Bronchial epithelial cell (primary cell): ENCODE measurements around the gene REM1. TPM values are rescaled to one million over a fixed set of nuclear protein-coding genes. Genes with fewer than 3 reads are reported as not detected.
"Not testable (repeated sequence)": the region's sequence is repeated elsewhere in the genome, so short reads cannot be mapped to it uniquely, and the experiment has no call there.

Source experiments
- DNase-seq: peaks from one replicate; pipeline ENCODE4 v3.0.0-alpha.2; 2010; ENCODE audit warnings: low read depth
- FAIRE-seq: peaks from 2 replicates; lab custom pipeline; 2011; peaks lifted over from hg19 to GRCh38; lab: Jason Lieb, UNC
- H3K27me3 ChIP-seq: 2 replicates; pipeline ENCODE4 v1.5.1; 2011; ENCODE audit warnings: low read length; ENCODE audit not compliant: control insufficient read depth, insufficient read depth
- H3K36me3 ChIP-seq: 2 replicates; pipeline ENCODE4 v1.5.1; 2011; ENCODE audit warnings: low read length; ENCODE audit not compliant: control insufficient read depth, insufficient read depth
- H3K4me3 ChIP-seq: 2 replicates; pipeline ENCODE4 v1.5.1; 2011; ENCODE audit warnings: mild to moderate bottlenecking, low read depth, low read length, control low read depth
- CTCF ChIP-seq: IDR thresholded peaks from 2 replicates; pipeline ENCODE4 v1.5.1; 2011; ENCODE audit warnings: mild to moderate bottlenecking, moderate library complexity, low read length, control low read depth, inconsistent platforms; ENCODE audit not compliant: insufficient read depth, severe bottlenecking
- total RNA-seq: library from RNA; depleted of rRNA; stranded (reverse); fragments of >200 nt; gene quantifications from 2 replicates; pipeline ENCODE4 v1.2.1, GENCODE V29; 2014

Gene REM1
- total RNA-seq, 1 donor from 2014 or later, result not detected

- no peak for TF ChIP-seq CTCF
- no peak for FAIRE-seq
- no peak for DNase-seq
Observed at GRCh38 chr20:31515775-31516107, 40.7 kb downstream of the REM1 start.

GRCh38 chr20:31516166-31516565, 41.1 kb downstream of the REM1 start:
- no peak overlapping the region for H3K4me3 ChIP-seq

More at GRCh38 chr20:31515775-31516107, 40.7 kb downstream of the REM1 start:
- Histone ChIP-seq H3K36me3 (peaks cover 4% of the 10 kb centered on the region), H3K27me3 (no peaks in the 10 kb centered on the region), H3K4me3 (peak overlapping the region; percentile 86)

GRCh38 chr20:31516651-31517050, 41.6 kb downstream of the REM1 start:
- H3K36me3 ChIP-seq, result peaks cover 5% of the 10 kb centered on the region
- H3K4me3 ChIP-seq, result no peak overlapping the region
- DNase-seq (no peak), FAIRE-seq (no peak)
- no peaks in the 10 kb centered on the region for H3K27me3 ChIP-seq
- no peak for TF ChIP-seq CTCF

More at GRCh38 chr20:31516166-31516565, 41.1 kb downstream of the REM1 start:
- FAIRE-seq (no peak), DNase-seq (no peak)
- TF ChIP-seq CTCF, result no peak
- Histone ChIP-seq H3K27me3 (no peaks in the 10 kb centered on the region), H3K36me3 (peaks cover 5% of the 10 kb centered on the region)

GRCh38 chr20:31517373-31517772, 42.3 kb downstream of the REM1 start:
- no peak for FAIRE-seq
- H3K4me3 ChIP-seq, result no peak overlapping the region

GRCh38 chr20:31521267-31521666, 46.2 kb downstream of the REM1 start:
- not testable (repeated sequence) for FAIRE-seq, H3K4me3 ChIP-seq, DNase-seq, H3K27me3 ChIP-seq, H3K36me3 ChIP-seq

More at GRCh38 chr20:31517373-31517772, 42.3 kb downstream of the REM1 start:
- Histone ChIP-seq H3K36me3 (peaks cover 7% of the 10 kb centered on the region), H3K27me3 (no peaks in the 10 kb centered on the region)
- peak; percentile 57 for DNase-seq
- TF ChIP-seq CTCF, result peak; percentile 26

- peaks cover 14% of the 10 kb centered on the region for H3K36me3 ChIP-seq
- H3K4me3 ChIP-seq, result no peak overlapping the region
- no peak for DNase-seq
- no peak for FAIRE-seq
- H3K27me3 ChIP-seq, result no peaks in the 10 kb centered on the region
- no peak for TF ChIP-seq CTCF
Observed at GRCh38 chr20:31522731-31523130, 47.6 kb downstream of the REM1 start.
